HCT116 (cell line): Measurements from ENCODE around the gene GALT. TPM values are rescaled to one million over a fixed set of nuclear protein-coding genes. Genes with fewer than 3 reads are reported as not detected.

Experiments
- ATAC-seq: fragments of 200-7000 bp; cut with Tn5 transposase; 2 replicates; pipeline ENCODE4 v1.9.1; 2020; ENCODE audit warnings: mild to moderate bottlenecking, moderate library complexity
- BruUV-seq: library from RNA; stranded (reverse); fragments of 400-500 nt; replicated peaks from 2 replicates; lab custom pipeline; 2021; lab: Mats Ljungman, UMichigan
- CTCF ChIA-PET: fragments of 300-600 bp; sonication (Branson Sonifier 250); formaldehyde crosslinking; loops from one replicate; lab custom pipeline; 2021; ENCODE audit warnings: antibody characterized with exemption; lab: Charles Lee
- POLR2A ChIA-PET: fragments of 300-600, 350-600 bp; sonication (Branson Sonifier 250); formaldehyde crosslinking; loops from one replicate; lab custom pipeline; 2021; ENCODE audit warnings: antibody characterized with exemption; lab: Charles Lee
- RAD21 ChIA-PET, 2 experiments: fragments of 300-600 bp; sonication (Branson Sonifier 250); formaldehyde crosslinking; loops; one replicate each; lab custom pipeline; 2023; ENCODE audit warnings: low total read pairs in 2 of 2; ENCODE audit not compliant: uncharacterized antibody in 2 of 2, unreplicated experiment in 2 of 2, low non-redundant PET in 1 of 2; lab: Charles Lee
- DNase-seq: peaks from one replicate; pipeline ENCODE4 v3.0.0-alpha.2; 2010; ENCODE audit warnings: low read depth, low spot score
- H2AFZ ChIP-seq: fragments of 200-600 bp; shearing (Covaris generic), sonication (generic); 2 replicates; pipeline ENCODE4 v1.6.1; 2017; ENCODE audit warnings: low read depth, mixed run types, mixed read lengths, antibody characterized with exemption, low read length; ENCODE audit not compliant: poor library complexity, severe bottlenecking
- H3K27ac ChIP-seq: 2 replicates; pipeline ENCODE4 v1.5.1; 2012; ENCODE audit warnings: low read depth, low read length
- H3K27me3 ChIP-seq: fragments of 200-600 bp; sonication (generic); 2 replicates; pipeline ENCODE4 v1.6.1; 2016; ENCODE audit warnings: mixed run types, low read length, mixed read lengths; ENCODE audit not compliant: insufficient read depth
- H3K36me3 ChIP-seq, 2 experiments: fragments of 200-500 bp in 1 of 2; fragments of 200-600 bp in 1 of 2; sonication (Bioruptor generic) in 1 of 2; sonication (generic) in 1 of 2; 2 replicates each; pipeline versions ENCODE4 v1.5.1 to v1.6.1; 2014 to 2016; ENCODE audit warnings: low read length in 2 of 2, inconsistent platforms in 1 of 2, mixed read lengths in 1 of 2, mixed run types in 1 of 2; ENCODE audit not compliant: insufficient read depth in 2 of 2, control insufficient read depth in 1 of 2
- H3K4me1 ChIP-seq, 2 experiments: fragments of 200-600 bp in 1 of 2; sonication (generic) in 1 of 2; 2 replicates each; pipeline versions ENCODE4 v1.5.1 to v1.6.1; 2012 to 2017; ENCODE audit warnings: low read length in 2 of 2, inconsistent platforms in 1 of 2, mild to moderate bottlenecking in 1 of 2, mixed read lengths in 1 of 2, mixed run types in 1 of 2, moderate library complexity in 1 of 2; ENCODE audit not compliant: insufficient read depth in 2 of 2, control insufficient read depth in 1 of 2
- H3K4me2 ChIP-seq: fragments of 200-600 bp; sonication (generic); 2 replicates; pipeline ENCODE4 v1.6.1; 2017; ENCODE audit warnings: mixed run types, low read length, mixed read lengths
- H3K4me3 ChIP-seq, 2 experiments: fragments of 200-600 bp in 1 of 2; sonication (generic) in 1 of 2; replicated peaks in 1 of 2; 2 replicates each; pipeline ENCODE4 v1.5.1; 2011 to 2016; ENCODE audit warnings: low read length in 2 of 2, control low read depth in 1 of 2, low read depth in 1 of 2, mild to moderate bottlenecking in 1 of 2, mixed read lengths in 1 of 2, mixed run types in 1 of 2
- H3K79me2 ChIP-seq: fragments of 200-600 bp; sonication (generic); 2 replicates; pipeline ENCODE4 v1.6.1; 2017; ENCODE audit warnings: mild to moderate bottlenecking, mixed run types, low read length, moderate library complexity, mixed read lengths; ENCODE audit not compliant: insufficient read depth
- H3K9ac ChIP-seq: fragments of 200-600 bp; sonication (generic); 2 replicates; pipeline ENCODE4 v1.6.1; 2016; ENCODE audit warnings: low read length, mixed read lengths
- H3K9me2 ChIP-seq: fragments of 200-600 bp; sonication (generic), shearing (Covaris generic); 2 replicates; pipeline ENCODE4 v1.6.1; 2017; ENCODE audit warnings: mixed run types, mild to moderate bottlenecking, moderate library complexity; ENCODE audit not compliant: insufficient read depth
- H3K9me3 ChIP-seq, 2 experiments: fragments of 200-500 bp in 1 of 2; fragments of 200-600 bp in 1 of 2; sonication (Bioruptor generic) in 1 of 2; sonication (generic) in 1 of 2; 2 replicates each; pipeline ENCODE4 v1.6.1; 2014 to 2017; ENCODE audit warnings: low read length in 2 of 2, mixed read lengths in 2 of 2, inconsistent platforms in 1 of 2, low read depth in 1 of 2, mild to moderate bottlenecking in 1 of 2, mixed run types in 1 of 2, moderate library complexity in 1 of 2; ENCODE audit not compliant: control insufficient read depth in 1 of 2, insufficient read depth in 1 of 2
- H4K20me1 ChIP-seq: fragments of 200-600 bp; sonication (generic), shearing (Covaris generic); 2 replicates; pipeline ENCODE4 v1.6.1; 2017; ENCODE audit warnings: mixed run types, mild to moderate bottlenecking, moderate library complexity; ENCODE audit not compliant: insufficient read depth
- ATF3 ChIP-seq: IDR thresholded peaks from 2 replicates; pipeline ENCODE4 v1.6.1; 2012
- CEBPB ChIP-seq: IDR thresholded peaks from 2 replicates; pipeline ENCODE4 v1.6.1; 2012; ENCODE audit warnings: low read depth
- EGR1 ChIP-seq: IDR thresholded peaks from 2 replicates; pipeline ENCODE4 v1.6.1; 2012; ENCODE audit warnings: low read depth
- ELF1 ChIP-seq: IDR thresholded peaks from 2 replicates; pipeline ENCODE4 v1.6.1; 2012; ENCODE audit warnings: low read depth, borderline replicate concordance
- JUND ChIP-seq: IDR thresholded peaks from 2 replicates; pipeline ENCODE4 v1.6.1; 2012
- POLR2AphosphoS5 ChIP-seq: IDR thresholded peaks from 2 replicates; pipeline ENCODE4 v1.6.1; 2011; ENCODE audit warnings: mild to moderate bottlenecking, low read depth, low read length, moderate library complexity
- RAD21 ChIP-seq: IDR thresholded peaks from 2 replicates; pipeline ENCODE4 v1.6.1; 2012; ENCODE audit warnings: low read depth, mild to moderate bottlenecking
- SIN3A ChIP-seq: IDR thresholded peaks from 2 replicates; pipeline ENCODE4 v1.6.1; 2012; ENCODE audit warnings: low read depth
- ZNF274 ChIP-seq: fragments of 200-500 bp; sonication (Bioruptor generic); IDR thresholded peaks from 2 replicates; pipeline ENCODE4 v1.6.1; 2014; ENCODE audit warnings: mild to moderate bottlenecking, low read depth, low read length, inconsistent platforms
- intact Hi-C: fragments of 100-400 bp; cut with micrococcal nuclease; formaldehyde crosslinking; loops from 2 replicates; pipeline ENCODE4 v1.10.0; 2022
- total RNA-seq: library from RNA; stranded (reverse); gene quantifications from one replicate; pipeline ENCODE4 v1.2.1, GENCODE V29; 2021; ENCODE audit not compliant: unreplicated experiment
- TF ChIP-seq, protein P1 (sequence below), 3 experiments: fragments of 200-600 bp in 1 of 3; sonication (generic) in 1 of 3; IDR thresholded peaks in 2 of 3; conservative IDR thresholded peaks in 1 of 3; 2 replicates each; pipeline ENCODE4 v1.5.1; 2012 to 2017; ENCODE audit warnings: low read depth in 2 of 3, low read length in 2 of 3, antibody characterized with exemption in 1 of 3, borderline replicate concordance in 1 of 3, control low read depth in 1 of 3, mild to moderate bottlenecking in 1 of 3, mixed read lengths in 1 of 3, mixed run types in 1 of 3, moderate library complexity in 1 of 3; ENCODE audit not compliant: insufficient read depth in 1 of 3

Gene GALT
- total RNA-seq, 1 experiment from 2014 or later, result 28.2 TPM

- H3K4me2 ChIP-seq, result peak overlapping the region; percentile 83
- H3K9me3 ChIP-seq, result no peaks in the 10 kb centered on the region
- no peaks in the 10 kb centered on the region for H3K27me3 ChIP-seq
- DNase-seq (no peak), ATAC-seq (no peak)
- CTCF ChIA-PET, result interaction anchor here (0.9 to 1.4 kb wide), 3 partner anchors 14 to 109 kb away, joined by 3 to 4 read pairs (median 4); no protein-coding TSS in a partner anchor
- peak overlapping the region; percentile 50 for H3K27ac ChIP-seq
- TF ChIP-seq SIN3A, result no peak
- TF ChIP-seq ZNF274, result no peak
- TF ChIP-seq JUND, result no peak
- TF ChIP-seq ELF1, result no peak
- TF ChIP-seq EGR1, result no peak
- TF ChIP-seq, protein P1, sequence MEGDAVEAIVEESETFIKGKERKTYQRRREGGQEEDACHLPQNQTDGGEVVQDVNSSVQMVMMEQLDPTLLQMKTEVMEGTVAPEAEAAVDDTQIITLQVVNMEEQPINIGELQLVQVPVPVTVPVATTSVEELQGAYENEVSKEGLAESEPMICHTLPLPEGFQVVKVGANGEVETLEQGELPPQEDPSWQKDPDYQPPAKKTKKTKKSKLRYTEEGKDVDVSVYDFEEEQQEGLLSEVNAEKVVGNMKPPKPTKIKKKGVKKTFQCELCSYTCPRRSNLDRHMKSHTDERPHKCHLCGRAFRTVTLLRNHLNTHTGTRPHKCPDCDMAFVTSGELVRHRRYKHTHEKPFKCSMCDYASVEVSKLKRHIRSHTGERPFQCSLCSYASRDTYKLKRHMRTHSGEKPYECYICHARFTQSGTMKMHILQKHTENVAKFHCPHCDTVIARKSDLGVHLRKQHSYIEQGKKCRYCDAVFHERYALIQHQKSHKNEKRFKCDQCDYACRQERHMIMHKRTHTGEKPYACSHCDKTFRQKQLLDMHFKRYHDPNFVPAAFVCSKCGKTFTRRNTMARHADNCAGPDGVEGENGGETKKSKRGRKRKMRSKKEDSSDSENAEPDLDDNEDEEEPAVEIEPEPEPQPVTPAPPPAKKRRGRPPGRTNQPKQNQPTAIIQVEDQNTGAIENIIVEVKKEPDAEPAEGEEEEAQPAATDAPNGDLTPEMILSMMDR (IDR thresholded peaks at IDR 0.05 in 2 of 3, conservative IDR thresholded peaks at IDR 0.05 in 1 of 3; ENCODE audit: borderline replicate concordance in 1 of 3, insufficient read depth in 1 of 3, low read depth in 2 of 3, low read length in 2 of 3), result no peak
- TF ChIP-seq CEBPB, result no peak
- TF ChIP-seq POLR2AphosphoS5, result no peak
- no peak for TF ChIP-seq ATF3
- TF ChIP-seq RAD21, result no peak
- RAD21 ChIA-PET, result no interaction called here
- intact Hi-C loops, result no loop called here
- POLR2A ChIA-PET, result interaction anchor here (1.3 to 1.5 kb wide), 2 partner anchors 13 to 14 kb away, joined by 5 to 8 read pairs; partner anchors contain the start of gene SIGMAR1
- peaks cover 0 to 6% of the 10 kb centered on the region in 2 experiments; a peak in 1 of 4 replicates for H3K36me3 ChIP-seq
- no peak overlapping the region for H2AFZ ChIP-seq
- H3K4me1 ChIP-seq, result peaks cover 19 to 44% of the 10 kb centered on the region in 2 experiments
- peak overlapping the region; percentile 58 to 61 for H3K4me3 ChIP-seq
- BruUV-seq, result TSS peak; percentile 94
- H3K79me2 ChIP-seq, result peaks cover 6% of the 10 kb centered on the region; the same call in 1 of the 2 replicates
- H3K9ac ChIP-seq, result peak overlapping the region; percentile 58
- no peaks in the 10 kb centered on the region for H4K20me1 ChIP-seq
- no peaks in the 10 kb centered on the region for H3K9me2 ChIP-seq
Observed at GRCh38 chr9:34651321-34651720, 4.8 kb downstream of the GALT start.
